Cardiac fibroblast (primary cell): ENCODE measurements around the gene ASCL4.

ENCODE experiments used
- DNase-seq, 2 donors: peaks; one replicate each; pipeline versions ENCODE4 v3.0.0 to v3.0.0-alpha.2; 2010; ENCODE audit warnings: low read depth in 2 of 2
- H3K4me3 ChIP-seq, 2 donors: replicated peaks in 1 of 2; 1 replicate in 1 of 2; 2 replicates in 1 of 2; pipeline ENCODE4 v1.5.1; 2011; ENCODE audit warnings: low read depth in 2 of 2, low read length in 2 of 2, mild to moderate bottlenecking in 2 of 2, moderate library complexity in 1 of 2
- TF ChIP-seq, protein P1 (sequence below): IDR thresholded peaks from one replicate; pipeline ENCODE4 v1.5.1; 2011; ENCODE audit warnings: low read depth, mild to moderate bottlenecking, low read length, inconsistent platforms

Gene ASCL4

DNA sequence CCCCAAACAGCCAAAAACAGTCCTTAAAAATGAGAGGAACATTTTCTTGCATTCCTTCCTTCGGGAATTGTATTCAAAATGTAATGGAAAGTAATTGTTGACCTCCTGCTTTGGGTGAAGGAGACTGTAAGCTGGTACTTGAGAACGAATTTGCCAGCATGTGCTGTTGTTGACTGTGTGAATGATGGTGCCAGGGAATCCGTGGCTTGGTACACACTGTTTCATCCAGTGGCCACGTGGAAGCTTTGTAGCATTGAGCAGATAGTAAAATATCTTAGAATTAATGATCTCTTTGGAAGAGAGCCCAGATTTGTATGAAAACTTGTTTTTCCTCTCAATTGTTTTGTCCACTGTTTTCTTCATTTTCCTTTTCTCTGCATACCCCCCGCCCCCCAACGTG lies 1.7 kb downstream of the ASCL4 start:
- no peak overlapping the region for H3K4me3 ChIP-seq
- DNase-seq: no peak
- TF ChIP-seq, protein P1, sequence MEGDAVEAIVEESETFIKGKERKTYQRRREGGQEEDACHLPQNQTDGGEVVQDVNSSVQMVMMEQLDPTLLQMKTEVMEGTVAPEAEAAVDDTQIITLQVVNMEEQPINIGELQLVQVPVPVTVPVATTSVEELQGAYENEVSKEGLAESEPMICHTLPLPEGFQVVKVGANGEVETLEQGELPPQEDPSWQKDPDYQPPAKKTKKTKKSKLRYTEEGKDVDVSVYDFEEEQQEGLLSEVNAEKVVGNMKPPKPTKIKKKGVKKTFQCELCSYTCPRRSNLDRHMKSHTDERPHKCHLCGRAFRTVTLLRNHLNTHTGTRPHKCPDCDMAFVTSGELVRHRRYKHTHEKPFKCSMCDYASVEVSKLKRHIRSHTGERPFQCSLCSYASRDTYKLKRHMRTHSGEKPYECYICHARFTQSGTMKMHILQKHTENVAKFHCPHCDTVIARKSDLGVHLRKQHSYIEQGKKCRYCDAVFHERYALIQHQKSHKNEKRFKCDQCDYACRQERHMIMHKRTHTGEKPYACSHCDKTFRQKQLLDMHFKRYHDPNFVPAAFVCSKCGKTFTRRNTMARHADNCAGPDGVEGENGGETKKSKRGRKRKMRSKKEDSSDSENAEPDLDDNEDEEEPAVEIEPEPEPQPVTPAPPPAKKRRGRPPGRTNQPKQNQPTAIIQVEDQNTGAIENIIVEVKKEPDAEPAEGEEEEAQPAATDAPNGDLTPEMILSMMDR: no peak

DNA sequence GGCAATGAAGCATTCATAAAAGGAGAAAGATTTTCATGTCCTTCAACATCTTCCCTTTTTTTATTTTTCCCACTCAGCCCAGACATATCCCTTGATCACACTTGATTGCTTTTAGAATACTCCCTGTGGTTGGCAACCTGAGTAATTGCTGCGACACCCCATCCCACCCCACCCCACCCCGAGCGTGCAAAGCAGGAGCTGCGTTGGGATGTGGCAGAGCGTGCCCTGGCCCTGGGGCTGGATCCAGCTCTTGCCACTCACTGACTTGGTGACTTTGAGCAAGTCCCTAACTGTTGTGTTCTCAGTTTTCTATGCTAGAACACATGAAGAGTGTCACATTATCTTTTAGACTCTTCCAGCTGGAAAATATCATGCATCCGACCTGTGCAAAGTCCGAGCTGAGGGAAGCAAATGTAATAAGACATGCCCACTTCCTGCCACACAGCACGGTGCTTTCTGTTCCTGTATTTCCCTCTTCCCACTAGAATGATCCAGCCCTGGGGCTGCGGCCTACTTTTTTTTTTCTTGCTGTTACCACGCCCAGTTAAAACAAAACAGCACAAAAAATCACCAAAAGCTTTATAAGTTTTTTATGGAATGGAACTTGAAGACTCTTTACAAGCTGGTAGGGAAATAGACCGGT lies 4.0 kb downstream of the ASCL4 start:
- no peak for DNase-seq
- TF ChIP-seq, protein P1: no peak
- H3K4me3 ChIP-seq: no peak overlapping the region

DNA sequence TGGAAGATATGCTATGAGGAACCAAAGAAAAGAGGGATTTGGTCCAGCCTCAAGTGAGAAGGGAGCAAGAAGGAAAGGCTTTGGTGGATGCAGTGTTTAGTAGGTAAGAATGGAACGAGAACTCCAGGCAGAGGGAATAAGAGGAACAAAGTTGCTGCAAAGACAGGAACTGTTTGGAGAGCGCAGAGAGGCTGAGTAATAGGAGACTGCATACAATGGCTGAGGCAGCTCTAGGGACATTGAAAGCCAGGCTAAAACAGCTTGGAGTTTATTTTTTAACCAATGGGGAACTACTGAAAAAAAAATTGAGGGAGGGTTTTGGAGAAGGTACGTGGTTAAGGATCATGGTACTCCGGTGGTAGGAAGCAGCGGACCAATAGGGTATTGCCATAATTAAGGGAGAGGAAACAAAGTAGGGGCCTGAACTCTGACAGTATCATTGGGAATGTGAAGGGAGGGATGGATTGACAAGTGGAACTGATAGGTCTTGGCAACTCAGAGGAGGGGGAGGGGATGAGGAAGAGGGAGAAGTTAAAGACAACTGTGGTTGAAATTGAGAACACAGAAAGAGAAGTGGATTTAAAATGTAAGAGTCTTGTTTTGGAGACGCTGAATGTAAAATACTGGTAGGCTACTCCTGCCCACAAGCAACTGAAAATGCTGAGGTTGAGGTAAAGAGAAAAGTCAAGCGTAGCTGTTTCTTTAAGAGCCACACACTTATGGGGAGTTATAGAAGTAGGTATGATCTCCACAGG lies 4.8 kb downstream of the ASCL4 start:
- DNase-seq: no peak
- TF ChIP-seq, protein P1: no peak
- no peak overlapping the region for H3K4me3 ChIP-seq

DNA sequence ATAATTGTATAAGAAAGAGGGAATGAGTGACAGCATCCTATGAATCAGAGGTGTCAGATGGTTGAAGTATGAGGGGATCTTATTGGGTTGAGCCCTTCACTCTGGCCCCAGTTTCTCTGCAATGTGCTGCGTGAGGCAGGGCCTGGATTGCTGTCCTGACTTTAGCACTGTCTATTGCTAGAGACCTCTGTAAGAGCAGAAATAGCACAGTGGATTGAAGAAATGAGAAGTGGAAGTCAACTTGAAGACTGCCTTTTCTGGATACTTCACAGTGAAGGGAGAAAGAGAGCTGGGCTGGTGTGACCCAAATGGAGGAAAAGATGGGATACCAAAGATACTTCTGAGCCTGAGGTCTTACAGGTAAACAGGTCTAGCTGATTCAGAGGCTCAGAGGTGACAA lies 5.8 kb downstream of the ASCL4 start:
- TF ChIP-seq, protein P1: no peak
- no peak overlapping the region for H3K4me3 ChIP-seq
- no peak for DNase-seq

DNA sequence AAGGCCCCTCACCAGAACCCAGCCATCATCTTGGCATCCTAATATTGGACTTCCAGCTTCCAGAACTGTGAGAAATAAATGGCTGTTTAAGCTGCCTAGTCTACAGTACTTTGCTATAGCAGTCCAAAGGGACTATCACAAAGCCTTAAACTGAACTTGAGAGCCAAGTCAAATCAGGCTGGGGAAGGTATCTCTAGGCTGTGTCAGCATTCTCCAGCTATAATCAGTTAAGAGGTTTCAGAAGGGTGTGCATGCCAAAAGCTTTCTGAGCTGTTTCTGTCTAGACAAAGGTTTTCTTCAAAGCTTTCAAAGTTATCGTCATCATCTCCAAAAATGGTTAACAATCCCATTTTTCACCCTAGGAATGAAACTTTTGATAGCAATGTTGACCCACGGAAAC lies 7.6 kb downstream of the ASCL4 start:
- no peak for DNase-seq
- TF ChIP-seq, protein P1: no peak
- no peak overlapping the region for H3K4me3 ChIP-seq

DNA sequence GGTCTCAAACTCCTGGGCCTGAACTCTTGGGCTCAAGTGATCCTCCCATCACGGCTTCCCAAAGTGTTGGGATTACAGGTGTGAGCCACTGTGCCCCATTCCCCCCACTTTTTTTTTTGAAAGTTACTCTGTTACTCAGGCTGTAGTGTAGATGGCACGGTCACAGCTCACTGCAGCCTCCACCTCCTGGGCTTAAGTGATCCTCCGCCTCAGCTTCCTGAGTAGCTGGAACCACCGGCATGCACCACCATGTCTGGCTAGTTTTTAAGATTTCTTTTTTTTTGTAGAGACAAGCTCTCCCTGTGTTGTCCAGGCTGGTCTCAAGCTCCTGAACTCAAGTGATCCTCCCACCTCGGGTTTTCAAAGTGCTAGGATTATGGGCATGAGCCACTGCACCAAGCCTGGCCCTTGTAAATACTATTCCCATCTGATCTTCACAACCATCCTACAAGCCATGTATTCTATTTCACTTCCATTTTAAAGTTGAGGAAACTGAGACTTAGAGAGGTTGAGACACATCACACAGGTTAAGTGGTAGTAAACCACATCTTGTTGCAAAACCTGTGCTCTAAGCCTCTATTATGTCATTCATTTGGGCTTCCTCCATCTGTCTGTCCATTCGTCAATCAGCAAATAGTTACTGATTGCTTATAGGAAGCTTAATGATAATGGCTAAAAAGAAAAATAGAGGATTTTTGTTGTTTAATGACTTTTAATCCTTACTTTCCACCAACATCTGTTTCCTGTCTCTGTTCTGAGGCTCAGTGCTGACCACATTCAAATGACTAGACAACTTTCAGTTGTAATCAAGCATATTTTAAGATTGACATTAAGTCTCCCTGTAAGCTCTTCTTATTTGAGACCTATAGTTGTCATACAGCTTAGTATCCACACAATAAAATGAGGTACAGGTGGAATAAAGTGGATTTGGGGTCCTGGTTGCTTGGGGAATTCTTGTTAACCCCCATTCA lies 9.2 kb downstream of the ASCL4 start:
- no peak overlapping the region for H3K4me3 ChIP-seq
- no peak for DNase-seq
- TF ChIP-seq, protein P1: no peak
